C1 segment of cervical spinal cord (tissue), 14 donors: Measurements from ENCODE around the gene RHBG.
"Not testable (repeated sequence)": the region's sequence is repeated elsewhere in the genome, so short reads cannot be mapped to it uniquely, and the experiment has no call there.

Experiments used
- DNase-seq, 14 donors: peaks; one replicate each; lab custom pipeline; 2025; lab: John Stamatoyannopoulos, UW

The RHBG gene

DNA sequence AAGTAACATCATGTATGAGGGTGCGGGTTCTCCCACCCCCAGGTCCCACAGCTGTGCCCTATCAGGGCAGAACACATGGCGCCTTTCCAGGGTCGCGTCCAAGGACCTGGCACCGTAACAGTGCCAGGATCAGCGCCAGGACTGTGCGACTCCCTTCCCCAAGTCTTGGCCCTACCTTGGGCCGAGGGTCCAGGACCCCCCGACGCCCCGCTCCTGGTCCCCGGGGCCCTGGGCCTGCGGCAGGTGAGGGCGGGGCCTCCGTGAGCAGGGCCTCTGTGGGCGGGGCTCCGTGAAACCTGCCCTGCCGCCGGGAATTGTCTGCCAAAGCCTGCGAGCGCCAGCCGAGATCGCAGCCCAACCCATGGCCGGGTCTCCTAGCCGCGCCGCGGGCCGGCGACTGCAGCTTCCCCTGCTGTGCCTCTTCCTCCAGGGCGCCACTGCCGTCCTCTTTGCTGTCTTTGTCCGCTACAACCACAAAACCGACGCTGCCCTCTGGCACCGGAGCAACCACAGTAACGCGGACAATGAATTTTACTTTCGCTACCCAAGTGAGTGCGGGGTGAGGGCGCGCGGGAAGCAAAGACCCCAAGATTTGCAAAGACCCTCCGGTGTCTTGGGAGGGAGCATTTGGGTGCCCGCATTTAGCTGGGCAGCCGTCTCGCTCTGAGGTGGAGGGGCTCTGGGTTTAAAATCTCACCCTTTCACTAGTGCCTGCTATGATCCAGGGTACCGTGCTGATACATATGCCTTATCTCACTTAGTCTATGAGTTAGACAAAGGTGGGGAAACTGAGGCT is at the start of gene RHBG:
RHBG (plus strand) TSS at position 323 of the 796 bp plus-strand sequence; CDS start at position 362, 39 bp downstream.
- peak in 1 of 14 donors; percentile 59 for DNase-seq

GRCh38 chr1:156319664-156320063 is 49.3 kb upstream of the RHBG start:
- DNase-seq, result no peak

GRCh38 chr1:156320560-156320959 is 48.5 kb upstream of the RHBG start:
- DNase-seq, result no peak

GRCh38 chr1:156323179-156323578 is 45.8 kb upstream of the RHBG start:
- DNase-seq, result not testable (repeated sequence)

- DNase-seq, result no peak
Observed at GRCh38 chr1:156336242-156336641, 32.8 kb upstream of the RHBG start.

DNA sequence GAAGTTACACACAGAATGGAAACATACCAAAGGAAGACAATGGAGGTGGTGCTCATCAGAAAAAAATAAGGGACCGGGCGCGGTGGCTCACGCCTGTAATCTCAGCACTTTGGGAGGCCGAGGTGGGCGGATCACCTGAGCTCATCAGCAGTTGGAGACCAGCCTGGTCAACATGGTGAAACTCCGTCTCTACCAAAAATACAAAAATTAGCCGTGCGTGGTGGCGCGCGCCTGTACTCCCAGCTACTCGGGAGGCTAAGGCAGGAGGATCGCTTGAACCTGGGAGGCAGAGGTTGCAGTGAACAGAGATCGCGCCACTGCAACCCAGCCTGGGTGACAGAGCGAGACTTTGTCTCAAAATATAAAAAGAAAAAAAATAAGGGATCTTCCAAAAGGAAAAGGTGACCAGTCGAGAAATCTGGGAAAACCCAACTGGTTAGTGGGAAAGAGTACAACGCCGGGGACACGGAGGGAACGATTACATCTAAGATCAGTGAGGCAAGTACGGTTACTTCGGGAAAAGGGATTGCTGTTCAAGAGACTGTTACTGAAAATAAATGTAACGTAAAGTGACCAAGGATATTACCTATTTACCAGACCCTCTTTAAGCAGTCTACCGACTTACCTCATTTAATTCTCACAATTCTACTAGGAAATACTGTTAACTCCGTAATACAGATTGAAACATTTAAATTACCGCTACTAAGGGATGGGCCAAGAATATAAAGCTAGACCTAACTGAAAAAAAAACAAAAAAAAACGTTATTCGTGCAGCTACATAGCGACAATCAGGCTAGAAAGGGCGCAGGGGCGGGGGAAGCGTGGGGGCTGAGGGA is 31.7 kb upstream of the RHBG start:
- DNase-seq, result no peak

- no peak for DNase-seq
Observed at GRCh38 chr1:156337888-156338179, 31.2 kb upstream of the RHBG start.

DNA sequence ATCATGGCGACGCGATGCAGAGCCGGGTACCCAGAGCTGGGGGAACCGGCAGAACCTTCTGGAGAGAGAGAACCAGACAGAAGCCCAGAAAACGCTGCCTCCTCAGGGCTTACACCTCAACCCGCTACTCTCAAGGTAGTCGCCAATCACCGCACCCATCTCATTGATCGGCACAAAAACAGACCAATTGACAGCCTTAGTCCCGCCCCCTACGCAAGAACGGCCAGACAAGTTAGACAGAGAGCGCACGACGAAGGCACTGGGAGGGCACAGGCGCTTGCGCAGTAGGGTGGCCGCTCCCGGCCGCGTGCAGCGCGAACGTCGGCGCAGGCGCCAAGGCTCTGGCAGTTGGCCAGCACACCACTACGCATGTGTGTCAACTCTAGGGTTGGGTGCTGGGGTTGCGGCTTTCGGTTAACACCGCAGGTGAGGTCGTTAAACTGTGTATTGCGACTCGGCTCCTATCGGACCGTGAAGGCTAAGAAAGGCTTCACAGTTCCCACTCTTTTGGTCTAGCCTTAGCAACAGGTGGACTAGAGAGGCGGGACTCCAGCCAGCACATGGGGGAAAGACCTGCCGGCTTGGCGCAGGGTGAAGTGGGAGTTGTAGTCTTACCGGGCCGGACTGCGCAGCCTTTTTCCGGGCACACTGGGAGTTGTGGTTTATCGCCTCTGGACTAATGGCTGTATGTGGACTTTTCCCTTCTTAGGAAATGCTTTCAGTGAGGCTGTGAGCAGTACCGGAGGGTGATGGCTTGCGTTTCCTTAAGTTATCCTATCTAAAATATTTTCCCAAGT is 30.6 kb upstream of the RHBG start, which contains the start of the genes CCT3 and TSACC:
CCT3 (minus strand) TSS at position 113 of the 797 bp plus-strand sequence; CDS start at position 5, 108 bp downstream.
TSACC (plus strand) TSS at position 347 of the 797 bp plus-strand sequence. CDS start 1,232 bp downstream, outside the sequence.
- peak; percentile 85 to 100 (median 99) for DNase-seq

DNA sequence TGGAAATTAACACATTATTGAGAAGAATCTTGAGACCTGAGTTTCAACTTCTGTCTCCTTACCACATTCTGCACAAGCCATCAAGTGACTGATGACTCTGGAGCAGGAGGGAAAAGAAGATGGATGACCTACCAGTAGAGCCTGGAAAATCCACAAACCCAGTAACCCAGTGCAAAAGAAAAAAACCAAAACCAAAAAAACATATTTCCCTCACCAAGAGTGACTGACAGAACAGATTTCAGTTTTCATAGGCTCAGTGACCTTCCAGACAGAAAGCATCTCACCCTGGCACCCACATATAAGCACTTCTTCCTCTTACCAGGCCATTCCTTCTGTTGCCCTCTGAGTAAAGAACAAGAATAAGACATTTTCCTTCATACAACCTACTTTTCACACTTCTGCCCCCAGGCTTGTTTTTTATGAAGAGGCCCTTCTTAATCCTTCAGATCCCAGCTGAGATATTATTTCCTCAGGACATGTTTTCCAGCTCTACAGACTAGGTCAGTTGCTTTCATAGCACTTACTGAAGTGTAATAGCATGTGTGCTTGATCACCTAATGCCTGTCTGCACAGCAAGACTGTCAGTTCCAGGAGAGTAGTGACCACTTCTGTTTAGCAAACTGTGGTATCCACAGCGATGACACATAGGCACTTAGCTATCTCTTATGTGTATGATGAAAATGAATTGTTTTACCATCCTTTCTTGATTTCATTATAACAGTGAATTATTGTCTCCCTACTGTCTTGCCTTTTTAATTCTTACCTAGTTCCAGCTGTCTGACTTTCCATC is 26.6 kb upstream of the RHBG start:
- no peak for DNase-seq

DNA sequence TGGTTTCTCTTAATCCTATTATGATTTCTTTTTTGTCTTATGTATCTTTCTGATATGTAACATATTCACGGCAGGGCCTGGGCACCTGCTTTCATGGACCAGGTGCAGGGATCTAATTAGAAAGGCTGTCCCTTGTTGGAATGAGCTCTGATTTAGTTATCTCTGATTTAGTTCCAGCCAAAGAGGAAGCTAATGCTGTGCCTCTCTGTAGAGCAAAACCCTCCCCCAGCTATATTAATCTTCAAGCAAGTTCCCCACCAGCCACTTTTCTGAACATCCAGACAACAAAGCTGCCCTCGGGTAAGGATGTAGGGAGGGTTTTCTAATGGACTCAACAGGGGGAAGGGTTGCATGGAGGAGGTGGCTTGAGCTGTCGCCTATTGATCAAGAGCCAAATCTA is 24.6 kb upstream of the RHBG start:
- no peak for DNase-seq

DNA sequence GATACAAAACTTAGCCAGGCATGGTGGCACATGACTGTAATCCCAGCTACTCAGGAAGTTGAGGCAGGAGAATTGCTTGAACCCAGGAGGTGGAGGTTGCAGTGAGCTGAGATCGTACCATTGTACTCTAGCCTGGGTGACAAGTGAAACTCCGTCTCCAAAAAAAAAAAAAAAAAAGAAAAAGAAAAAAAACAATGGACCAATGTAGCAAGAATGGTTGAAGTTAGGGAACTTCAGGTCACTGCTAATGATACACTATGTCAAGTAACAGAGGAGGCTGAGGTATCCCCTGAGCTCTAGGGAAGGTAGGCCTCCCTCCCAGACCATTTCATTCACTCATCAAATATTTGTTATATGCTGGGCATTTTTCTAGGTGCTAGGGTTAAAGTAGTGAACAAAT is 23.0 kb upstream of the RHBG start:
- DNase-seq, result not testable (repeated sequence)

- no peak for DNase-seq
Observed at GRCh38 chr1:156346636-156347035, 22.4 kb upstream of the RHBG start.

DNA sequence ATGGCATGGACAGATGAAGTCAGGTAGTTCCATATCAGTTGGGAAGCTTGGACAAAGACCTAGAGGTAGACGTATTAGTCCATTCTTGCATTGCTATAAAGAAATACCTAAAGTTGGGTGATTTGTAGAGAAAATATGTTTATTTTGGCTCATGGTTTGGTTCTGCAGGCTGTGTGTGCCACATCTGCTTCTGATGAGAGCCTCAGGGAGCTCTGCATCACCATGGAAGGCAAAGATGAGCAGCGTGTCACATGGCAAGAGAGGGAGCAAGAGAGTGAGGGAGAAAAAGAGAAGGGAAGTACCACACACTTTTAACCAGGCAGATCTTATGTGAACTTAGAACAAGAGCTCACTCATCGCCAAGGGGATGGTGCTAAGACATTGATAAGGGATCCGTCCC is 21.7 kb upstream of the RHBG start:
- DNase-seq, result no peak

- not testable (repeated sequence) for DNase-seq
Observed at GRCh38 chr1:156352481-156352880, 16.5 kb upstream of the RHBG start.

DNA sequence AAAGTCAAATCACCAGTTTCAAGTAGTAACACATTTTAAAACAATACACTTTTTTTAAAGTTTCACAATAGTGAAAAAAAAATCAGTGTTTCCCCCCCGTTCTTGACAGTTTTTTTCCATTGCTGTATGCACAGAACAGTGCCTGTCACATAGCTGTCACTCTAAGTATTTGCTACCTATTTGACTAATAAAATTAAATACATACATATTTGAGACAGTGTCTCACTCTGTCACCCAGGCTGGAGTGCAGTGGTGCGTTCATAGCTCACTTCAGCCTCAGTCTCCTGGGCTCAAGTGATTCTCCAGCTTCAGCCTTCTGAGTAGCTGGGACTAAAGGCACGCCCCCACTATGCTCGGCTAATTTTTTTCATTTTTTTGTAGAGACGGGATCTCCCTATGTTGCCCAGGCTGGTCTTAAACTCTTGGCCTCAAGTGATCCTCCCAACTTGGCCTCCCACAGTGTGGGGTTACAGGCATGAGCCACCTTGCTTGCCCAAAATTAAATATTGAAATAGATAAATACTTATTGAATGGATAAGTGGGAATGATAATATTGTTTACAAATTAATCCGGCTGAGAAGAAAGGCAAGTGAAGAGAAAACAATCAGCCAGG is 12.6 kb upstream of the RHBG start:
- DNase-seq, result no peak

GRCh38 chr1:156356875-156357534 is 12.0 kb upstream of the RHBG start:
- peak in 5 of 14 donors; percentile 11 to 34 (median 18) for DNase-seq

DNA sequence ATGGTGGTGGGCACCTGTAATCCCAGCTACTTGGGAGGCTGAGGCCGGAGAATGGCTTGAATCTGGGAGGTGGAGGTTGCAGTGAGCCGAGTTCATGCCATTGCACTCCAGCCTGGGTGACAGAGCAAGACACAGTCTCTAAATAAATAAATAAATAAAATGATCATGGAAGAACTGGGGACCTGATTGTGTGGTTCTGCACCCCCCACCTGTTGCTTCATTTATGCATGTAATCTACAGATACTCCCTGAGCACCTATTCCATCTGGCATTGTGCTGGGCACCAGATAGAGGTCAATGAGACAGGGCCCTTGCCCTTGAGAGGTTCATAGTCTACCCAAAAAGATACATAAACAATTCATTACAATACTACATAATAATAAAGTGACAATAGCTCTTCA is 11.0 kb upstream of the RHBG start:
- DNase-seq, result no peak

- no peak for DNase-seq
Observed at GRCh38 chr1:156358641-156359040, 10.4 kb upstream of the RHBG start.

DNA sequence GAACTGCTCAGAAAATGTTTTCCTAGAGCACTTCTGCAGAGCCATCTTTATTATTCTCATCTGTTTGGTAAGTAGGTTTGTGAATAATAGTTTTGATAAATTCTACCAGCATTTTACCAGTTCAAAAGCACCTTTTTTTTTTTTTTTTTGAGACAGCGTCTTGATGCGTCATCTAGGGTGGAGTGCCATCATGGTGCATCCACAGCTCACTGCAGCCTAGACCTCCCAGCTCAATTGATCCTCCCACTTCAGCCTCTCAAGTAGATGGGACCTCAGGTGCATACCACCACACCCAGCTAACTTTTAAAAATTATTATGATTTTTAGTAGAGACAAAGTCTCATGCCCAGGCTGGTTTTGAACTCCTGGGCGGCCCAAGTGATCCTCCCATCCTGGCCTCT is 9.8 kb upstream of the RHBG start:
- no peak for DNase-seq

DNA sequence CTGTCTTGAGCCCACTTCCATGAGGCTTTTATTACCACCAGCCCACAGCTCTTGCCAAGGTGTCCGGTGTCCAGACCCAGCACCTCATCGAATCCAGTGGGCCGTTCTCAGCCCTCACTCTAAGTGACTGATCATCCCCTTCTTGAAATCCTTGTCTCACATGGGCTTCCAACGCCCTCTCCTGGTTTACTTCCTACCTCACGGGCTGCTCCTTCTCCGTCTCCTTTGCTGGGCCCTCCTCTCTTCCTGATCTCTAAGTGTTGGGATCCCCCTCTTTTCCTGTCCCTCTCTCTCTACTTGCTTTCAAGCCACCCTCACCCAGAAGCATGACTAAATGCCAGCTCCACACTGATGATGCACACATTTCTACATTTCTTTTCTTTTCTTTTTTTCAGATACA is 9.0 kb upstream of the RHBG start:
- DNase-seq, result no peak
